Lung (tissue), 12 donors: ENCODE results near the gene PHC3. TPM values are rescaled to one million over a fixed set of nuclear protein-coding genes. Genes with fewer than 3 reads are reported as not detected.
A peak's percentile ranks its signal among the peaks of the same experiment; 100 is the strongest.

ENCODE experiments used
- ATAC-seq: fragments of 200-7000 bp; cut with Tn5 transposase; one replicate; pipeline ENCODE4 v1.9.1; 2020; ENCODE audit warnings: moderate number of reproducible peaks; ENCODE audit not compliant: insufficient read depth, low FRiP score
- DNase-seq, 3 donors: peaks; one replicate each; pipeline ENCODE4 v3.0.0-alpha.2; 2013 to 2017
- H3K27ac ChIP-seq, 2 donors: one replicate each; pipeline ENCODE4 v1.5.1; 2013; ENCODE audit warnings: mild to moderate bottlenecking in 2 of 2, moderate library complexity in 2 of 2, control low read depth in 1 of 2, inconsistent platforms in 1 of 2, low read depth in 1 of 2, low read length in 1 of 2
- H3K27me3 ChIP-seq, 3 donors: one replicate each; pipeline ENCODE4 v1.5.1; 2013; ENCODE audit warnings: low read length in 2 of 3; ENCODE audit not compliant: control insufficient read depth in 3 of 3, insufficient read depth in 3 of 3
- H3K36me3 ChIP-seq, 4 donors: one replicate each; pipeline ENCODE4 v1.5.1; 2013; ENCODE audit warnings: low read length in 4 of 4, mild to moderate bottlenecking in 1 of 4, moderate library complexity in 1 of 4; ENCODE audit not compliant: control insufficient read depth in 4 of 4, insufficient read depth in 4 of 4
- H3K4me1 ChIP-seq, 5 donors: one replicate each; pipeline ENCODE4 v1.5.1; 2013; ENCODE audit warnings: low read length in 5 of 5, mild to moderate bottlenecking in 2 of 5, moderate library complexity in 1 of 5; ENCODE audit not compliant: control insufficient read depth in 5 of 5, insufficient read depth in 5 of 5
- H3K4me3 ChIP-seq: one replicate; pipeline ENCODE4 v1.5.1; 2013; ENCODE audit warnings: mild to moderate bottlenecking, control low read depth, moderate library complexity
- H3K9ac ChIP-seq, 2 donors: one replicate each; pipeline ENCODE4 v1.5.1; 2013; ENCODE audit warnings: low read length in 2 of 2, control low read depth in 1 of 2; ENCODE audit not compliant: insufficient read depth in 1 of 2
- H3K9me3 ChIP-seq, 4 donors: one replicate each; pipeline ENCODE4 v1.5.1; 2013; ENCODE audit warnings: low read length in 3 of 4, mild to moderate bottlenecking in 1 of 4, moderate library complexity in 1 of 4; ENCODE audit not compliant: control insufficient read depth in 4 of 4, insufficient read depth in 3 of 4
- CTCF ChIP-seq: IDR thresholded peaks from 2 replicates; pipeline ENCODE4 v1.5.1; 2012; ENCODE audit warnings: mild to moderate bottlenecking; ENCODE audit errors: control extremely low read depth, extremely low read depth
- WGBS, 2 donors: extraction: QIAGEN DNeasy Blood & Tissue Kit; methylation state at CpG; one replicate each; pipeline ENCODE4 v1.1.7; 2013; 5-methylcytosine and 5-hydroxymethylcytosine counted together
- polyA plus RNA-seq, 2 donors: library from polyadenylated mRNA; stranded (reverse); fragments of 200-250 nt; gene quantifications; one replicate each; pipeline ENCODE4 v1.2.1, GENCODE V29; 2013
- total RNA-seq, 2 donors: library from RNA; depleted of rRNA in 1 of 2; stranded (reverse); fragments of >200 nt in 1 of 2; gene quantifications; one replicate each; pipeline ENCODE4 v1.2.1, GENCODE V29; 2014 to 2021
- donor health status: control.
- donor health status: control.
- donor health status: Bipolar disorder and iron deficiency.
- donor health status: healthy.
- donor health status: DM: yes; HTN: yes; CAD: no.

The PHC3 gene
- total and polyA plus RNA-seq, 4 donors = 7.6 to 110 (median 31.1) TPM

GRCh38 chr3:170080605-170081004 lies 100.9 kb downstream of the PHC3 start:
- H3K27ac ChIP-seq = no peak overlapping the region
- no peaks in the 10 kb centered on the region for H3K9me3 ChIP-seq
- no peak for DNase-seq
- no peaks in the 10 kb centered on the region for H3K27me3 ChIP-seq
- no peak for ATAC-seq
- WGBS, 2 donors = 96 to 98% methylated on average over 4 of the region's 4 CpGs
- peaks cover 3 to 6% (median 6%) of the 10 kb centered on the region in 4 donors for H3K36me3 ChIP-seq
- no peak for TF ChIP-seq CTCF
- H3K4me3 ChIP-seq = no peak overlapping the region
- no peak overlapping the region for H3K9ac ChIP-seq
- peaks cover 0 to 8% (median 0%) of the 10 kb centered on the region in 5 donors for H3K4me1 ChIP-seq

GRCh38 chr3:170079536-170080165 lies 101.9 kb downstream of the PHC3 start:
- Histone ChIP-seq H3K9ac (no peak overlapping the region), H3K4me1 (peaks cover 0 to 8% (median 0%) of the 10 kb centered on the region in 5 donors), H3K27me3 (no peaks in the 10 kb centered on the region), H3K4me3 (no peak overlapping the region), H3K27ac (no peak overlapping the region), H3K36me3 (peaks cover 3 to 6% (median 6%) of the 10 kb centered on the region in 4 donors), H3K9me3 (no peaks in the 10 kb centered on the region)
- no peak for ATAC-seq
- WGBS, 2 donors = 65 to 86% methylated on average over 2 of the region's 2 CpGs
- peak in 2 of 3 donors; percentile 51 to 72 for DNase-seq
- no peak for TF ChIP-seq CTCF

GRCh38 chr3:170078620-170079281 lies 102.8 kb downstream of the PHC3 start:
- no peak for TF ChIP-seq CTCF
- Histone ChIP-seq H3K9me3 (no peaks in the 10 kb centered on the region), H3K27me3 (no peaks in the 10 kb centered on the region), H3K9ac (no peak overlapping the region), H3K36me3 (peaks cover 3 to 5% (median 4%) of the 10 kb centered on the region in 4 donors), H3K27ac (no peak overlapping the region), H3K4me3 (no peak overlapping the region), H3K4me1 (peaks cover 0 to 8% (median 0%) of the 10 kb centered on the region in 5 donors)
- 85 to 87% methylated on average over 13 of the region's 13 CpGs for WGBS, 2 donors
- ATAC-seq (no peak), DNase-seq (peak; percentile 16 to 43 (median 20))
